IPS DF 19.7 (cell line): ENCODE results near the gene TNFRSF8.
"Not testable (repeated sequence)": the region's sequence is repeated elsewhere in the genome, so short reads cannot be mapped to it uniquely, and the experiment has no call there.

Experiments
- DNase-seq: peaks from one replicate; pipeline ENCODE4 v3.0.0-alpha.2; 2013; ENCODE audit warnings: low read depth, low spot score

Gene TNFRSF8

DNA sequence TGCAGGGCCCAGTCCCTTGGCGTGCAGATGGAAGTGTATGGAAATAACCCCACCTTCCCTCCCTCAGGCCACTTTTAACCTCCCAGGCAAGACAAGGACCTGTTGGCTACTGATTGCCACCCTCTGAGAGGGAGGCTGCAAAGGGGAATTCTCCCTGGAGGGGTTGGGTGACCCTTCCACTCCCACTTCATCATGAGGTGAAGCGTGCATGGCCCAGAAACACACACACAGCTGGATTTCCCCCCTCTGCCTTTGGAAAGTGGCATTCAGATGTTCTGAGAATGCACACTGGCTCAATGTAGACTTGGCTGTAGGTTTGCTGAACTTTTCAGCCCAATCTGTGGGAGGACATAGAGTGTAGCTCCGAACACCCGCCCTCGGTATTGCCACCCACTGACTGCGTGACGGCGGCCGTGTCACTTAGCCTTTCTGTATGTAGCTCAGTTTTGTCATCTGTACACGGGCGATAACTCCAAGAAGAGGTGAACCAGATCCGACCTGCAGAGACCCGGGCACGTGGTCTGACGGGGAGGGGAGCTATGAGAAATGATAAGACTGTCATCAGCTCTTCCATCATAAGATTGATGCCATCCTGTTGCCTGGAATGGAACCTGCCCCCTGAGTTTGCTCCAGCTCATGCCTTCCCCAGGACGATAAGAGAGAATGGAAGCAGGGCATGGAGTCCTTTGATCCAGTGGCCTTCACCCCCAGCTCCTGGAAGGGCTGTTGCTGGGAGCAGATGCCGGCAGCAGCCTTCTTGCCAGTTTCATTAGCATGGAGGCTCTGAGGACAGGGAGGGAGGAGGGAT, 24.5 kb upstream of the TNFRSF8 start:
- no peak for DNase-seq

DNA sequence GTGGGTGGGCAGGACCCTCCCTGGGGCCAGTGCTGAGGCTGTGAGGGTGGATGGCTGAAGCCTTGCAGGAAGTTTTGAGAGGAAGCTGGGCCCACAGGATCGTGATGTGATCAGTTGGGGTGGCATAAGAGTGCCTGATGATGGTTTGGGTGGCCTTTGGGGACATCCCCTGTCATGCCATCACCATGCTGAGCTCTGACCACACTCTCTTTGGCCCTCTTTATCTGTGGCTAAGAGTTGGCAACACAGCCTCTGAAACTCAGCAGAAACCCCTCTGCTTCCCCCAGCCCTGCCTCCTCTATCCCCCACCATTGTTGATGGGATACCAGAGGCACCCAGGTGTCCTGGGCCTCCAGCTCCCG, 24.0 kb upstream of the TNFRSF8 start:
- no peak for DNase-seq

DNA sequence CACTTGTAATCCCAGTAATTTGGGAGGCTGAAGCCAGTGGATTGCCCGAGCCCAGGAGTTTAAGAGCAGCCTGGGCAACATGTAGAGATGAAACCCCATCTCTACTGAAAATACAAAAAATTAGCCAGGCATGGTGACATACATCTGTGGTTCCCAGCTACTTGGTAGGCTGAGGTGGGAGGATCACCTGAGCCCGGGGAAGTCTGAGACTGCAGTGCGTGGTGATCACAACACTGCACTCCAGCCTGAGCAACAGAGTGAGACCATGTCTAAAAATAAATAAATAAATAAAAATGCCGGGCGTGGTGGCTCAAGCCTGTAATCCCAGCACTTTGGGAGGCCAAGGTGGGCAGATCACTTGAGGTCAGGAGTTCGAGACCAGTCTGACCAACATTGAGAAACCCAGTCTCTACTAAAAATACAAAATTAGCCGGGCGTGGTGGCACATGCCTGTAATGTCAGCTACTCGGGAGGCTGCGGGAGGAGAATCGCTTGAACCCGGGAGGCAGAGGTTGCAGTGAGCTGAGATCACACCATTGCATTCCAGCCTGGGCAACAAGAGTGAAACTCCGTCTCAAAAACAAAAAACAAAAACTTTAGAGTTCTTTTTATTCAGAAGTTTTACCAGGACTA, 23.2 kb upstream of the TNFRSF8 start:
- not testable (repeated sequence) for DNase-seq

DNA sequence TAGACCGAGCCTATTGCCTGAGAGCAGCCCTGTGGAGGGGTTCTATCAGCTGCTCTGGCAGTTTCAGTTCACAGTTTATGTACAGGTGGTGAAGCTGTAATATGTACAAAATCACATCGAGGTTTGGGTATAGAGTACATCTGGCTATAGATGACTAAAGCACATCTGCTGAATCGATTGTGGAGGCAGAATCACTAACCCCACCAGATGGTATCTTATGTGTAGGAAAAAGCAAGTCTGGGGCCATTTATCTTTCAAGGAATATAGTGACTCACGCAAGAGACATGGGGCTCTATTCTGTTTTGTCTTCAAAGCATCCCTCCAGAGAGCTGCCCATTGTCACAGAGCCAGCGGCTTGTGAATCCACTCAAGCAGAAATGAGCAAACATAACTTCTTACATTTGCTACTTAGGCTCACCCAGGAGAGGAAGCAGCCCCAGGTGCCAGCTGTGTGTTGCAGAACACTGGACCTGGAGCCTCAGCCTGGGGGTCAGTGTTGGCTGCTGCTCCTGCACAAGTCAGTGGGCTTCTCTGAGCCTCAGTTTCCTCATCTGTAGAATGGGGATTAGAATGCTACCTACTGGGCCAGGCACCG, 22.5 kb upstream of the TNFRSF8 start:
- DNase-seq, result no peak

DNA sequence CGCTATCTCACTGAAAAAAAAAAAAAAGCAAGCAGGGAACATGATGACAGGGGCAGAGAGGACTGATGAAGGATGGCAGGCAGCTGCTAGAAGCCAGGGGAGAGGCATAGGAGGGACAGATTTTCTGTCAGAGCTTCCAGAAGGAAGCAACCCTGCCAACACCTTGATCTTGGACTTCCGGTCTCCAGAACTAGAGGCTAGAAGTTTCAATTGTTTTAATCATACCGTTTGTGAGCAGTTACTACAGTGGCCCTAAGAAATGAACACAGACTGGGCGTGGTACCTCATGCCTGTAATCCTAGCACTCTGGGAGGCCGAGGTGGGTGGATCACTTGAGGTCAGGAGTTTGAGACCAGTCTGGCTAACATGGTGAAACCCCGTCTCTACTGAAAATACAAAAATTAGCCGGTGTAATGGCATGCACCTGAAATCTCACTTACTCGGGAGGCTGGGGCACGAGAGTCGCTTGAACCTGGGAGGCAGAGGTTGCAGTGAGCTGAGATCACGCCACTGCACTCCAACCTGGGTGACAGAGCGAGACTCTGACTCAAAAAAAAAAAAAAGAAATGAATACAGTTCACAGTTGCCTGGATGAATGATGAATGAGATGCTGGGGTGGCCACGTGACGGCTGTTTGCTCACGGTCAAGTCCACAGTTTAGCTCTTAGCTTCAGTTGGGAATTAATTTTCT, 18.8 kb upstream of the TNFRSF8 start:
- DNase-seq, result not testable (repeated sequence)

DNA sequence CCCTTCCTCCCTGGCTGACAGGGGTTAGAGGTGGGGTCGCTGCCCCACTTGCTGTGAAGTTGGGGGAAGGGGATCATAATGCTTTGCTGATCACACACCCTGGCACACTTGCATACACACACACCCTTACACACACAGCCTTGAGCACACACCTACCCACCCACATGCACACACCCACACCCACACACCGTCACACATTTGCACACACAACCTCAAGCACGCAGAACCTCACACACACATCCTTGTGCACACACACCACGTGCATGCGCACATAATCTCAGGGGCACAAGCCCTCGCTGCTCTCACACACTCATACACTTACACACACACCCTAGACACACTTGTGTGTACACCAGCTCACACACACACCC, 16.4 kb upstream of the TNFRSF8 start:
- no peak for DNase-seq

DNA sequence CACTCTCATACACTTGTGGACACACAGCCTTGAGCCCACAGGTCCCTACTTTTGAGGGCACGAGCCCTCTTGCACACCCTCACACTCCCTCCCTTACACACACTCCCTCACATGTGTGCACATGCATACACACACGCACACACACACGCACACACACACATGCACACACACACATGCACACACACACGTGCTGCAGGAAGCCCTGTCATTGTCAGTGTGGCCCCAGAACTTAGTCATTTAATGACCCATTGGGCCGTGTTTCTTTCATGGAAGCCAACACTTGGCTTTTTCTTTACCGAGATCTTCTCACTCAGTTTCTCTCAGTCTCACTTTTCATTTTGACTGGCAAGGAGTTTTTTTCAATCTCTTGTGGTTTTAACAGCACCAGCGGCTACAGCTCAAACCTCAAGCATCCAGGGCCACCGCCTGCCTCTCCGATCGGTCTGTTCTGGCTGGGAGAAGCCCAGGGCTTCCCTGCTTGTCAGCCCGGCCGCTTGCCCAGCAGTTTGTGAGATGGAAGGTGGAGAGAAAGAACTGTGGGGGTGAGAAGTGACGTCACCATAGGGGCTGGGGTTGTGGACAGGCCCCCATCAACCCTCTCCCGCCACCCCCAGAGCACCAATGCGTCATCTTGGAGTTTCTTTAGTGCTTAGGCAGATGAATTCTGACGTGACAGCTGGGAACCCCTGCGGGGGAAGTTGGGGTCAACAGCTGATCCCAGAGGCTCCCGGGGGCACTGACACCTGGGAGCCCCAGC, 15.8 kb upstream of the TNFRSF8 start:
- DNase-seq, result no peak

DNA sequence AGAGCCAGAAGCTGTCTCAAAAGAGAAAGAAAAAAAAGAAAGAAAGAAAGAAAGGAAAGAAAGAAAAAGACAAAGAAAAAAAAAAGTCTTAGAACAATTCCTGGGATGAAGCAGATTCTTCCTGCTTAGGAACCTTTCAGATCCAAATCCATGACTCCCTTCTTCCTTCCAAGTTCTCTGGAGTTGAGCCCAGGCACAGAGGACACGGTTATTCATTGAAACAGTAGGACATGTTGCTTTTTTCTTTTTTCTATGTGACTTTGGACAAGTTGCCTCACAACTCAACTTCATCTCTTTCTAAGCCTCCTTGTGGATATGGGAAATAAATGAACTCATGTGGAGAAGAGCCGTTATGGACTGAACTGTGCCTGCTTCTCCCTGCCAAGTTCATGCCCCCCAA, 14.7 kb upstream of the TNFRSF8 start:
- DNase-seq, result no peak

DNA sequence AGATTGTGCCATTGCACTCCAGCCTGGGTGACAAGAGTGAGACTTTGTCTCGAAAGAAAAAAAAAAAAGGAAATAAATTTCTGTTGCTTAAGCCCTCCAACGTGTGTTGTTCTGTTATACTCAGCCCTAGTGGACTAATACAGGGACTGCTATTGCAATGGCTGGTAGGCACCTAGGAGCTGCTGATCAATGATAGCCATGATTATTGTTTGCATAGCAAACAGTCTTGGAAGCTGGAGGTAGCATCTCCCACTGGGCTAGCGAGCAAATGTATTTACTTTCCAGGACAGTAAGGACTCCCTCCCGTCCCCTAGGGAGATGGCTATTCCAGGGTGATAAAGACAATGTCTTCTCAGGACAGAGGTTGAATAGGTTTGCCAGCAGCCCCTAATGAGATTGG, 13.5 kb upstream of the TNFRSF8 start:
- no peak for DNase-seq

DNA sequence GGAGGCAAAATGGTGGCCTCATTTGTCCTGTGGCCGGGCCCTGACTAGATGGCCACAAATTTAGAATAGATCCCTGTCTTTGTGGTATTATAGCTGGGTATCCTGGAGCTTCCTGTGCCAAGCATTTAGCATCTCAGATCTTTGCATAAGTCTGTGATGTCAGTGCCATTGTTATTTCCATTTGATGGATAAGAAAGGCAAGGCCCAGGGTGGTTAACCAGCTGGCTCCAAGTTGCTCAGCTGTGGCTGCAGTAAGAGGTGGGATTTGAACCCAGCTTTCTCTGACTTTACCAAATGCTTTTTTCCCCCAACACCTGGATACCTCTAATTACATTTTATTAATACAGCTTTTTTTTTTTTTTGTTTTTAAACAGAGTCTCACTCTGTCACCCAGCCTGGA, 11.7 kb upstream of the TNFRSF8 start:
- DNase-seq, result no peak

DNA sequence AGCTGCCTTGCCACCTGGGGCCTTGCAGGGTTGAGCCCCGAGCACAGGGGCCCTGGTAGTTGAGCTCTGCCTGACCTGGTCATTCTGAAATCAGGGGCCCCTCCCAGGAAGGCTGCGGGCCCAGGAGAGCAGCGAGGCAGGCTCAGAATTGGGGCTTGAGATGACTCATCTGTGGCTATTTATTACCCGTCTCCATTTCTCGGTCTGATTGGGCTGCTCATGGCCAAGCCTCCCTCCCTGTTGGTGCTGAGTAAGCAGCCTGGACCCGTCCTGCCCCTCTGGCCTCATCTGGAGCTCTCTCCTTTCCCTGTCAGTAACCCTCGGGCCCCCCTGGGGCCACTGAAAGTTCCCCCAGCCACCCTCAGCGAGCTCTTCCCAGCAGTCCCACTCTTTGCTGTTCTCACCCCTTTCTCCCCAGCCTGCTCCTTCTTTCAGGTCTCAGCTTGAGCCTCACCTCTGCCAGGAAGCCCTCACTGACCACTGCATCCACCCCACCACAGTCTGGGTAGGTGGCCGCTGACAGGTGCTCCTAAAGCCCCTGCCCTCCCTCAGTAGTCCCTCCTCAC, 11.0 kb upstream of the TNFRSF8 start:
- no peak for DNase-seq

DNA sequence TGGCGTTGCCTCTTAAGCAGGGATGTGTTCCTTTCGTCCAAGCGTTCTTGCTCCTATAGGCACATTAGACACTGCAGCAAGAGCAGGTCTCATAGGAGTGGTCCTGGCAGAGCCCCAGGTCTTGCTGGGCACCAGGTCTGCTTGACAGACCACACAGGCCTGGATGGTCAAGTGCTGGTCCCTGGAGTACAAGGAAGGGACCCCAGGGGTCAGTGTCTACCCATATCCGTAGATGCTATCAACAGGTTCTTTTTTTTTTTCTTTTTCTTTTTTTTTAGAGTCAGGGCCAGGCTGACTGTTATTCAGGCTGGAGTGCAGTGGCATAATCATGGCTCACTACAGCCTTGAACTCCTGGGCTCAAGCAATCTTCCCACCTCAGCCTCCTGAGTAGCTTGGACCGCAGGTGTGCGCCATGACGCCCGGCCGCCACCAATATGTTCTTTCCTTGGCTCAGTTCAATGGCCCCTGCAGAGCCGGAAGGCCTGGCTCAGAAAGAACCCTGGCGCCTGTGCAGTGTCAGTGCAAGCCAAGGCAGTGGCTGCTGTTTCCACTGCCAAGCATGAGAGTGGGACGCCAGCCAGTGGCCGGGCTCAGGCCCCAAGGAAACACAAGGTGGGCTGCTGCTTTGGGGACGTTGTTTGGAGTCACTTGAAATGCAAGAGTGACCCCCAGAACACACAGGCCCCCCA, 10.0 kb upstream of the TNFRSF8 start:
- no peak for DNase-seq

DNA sequence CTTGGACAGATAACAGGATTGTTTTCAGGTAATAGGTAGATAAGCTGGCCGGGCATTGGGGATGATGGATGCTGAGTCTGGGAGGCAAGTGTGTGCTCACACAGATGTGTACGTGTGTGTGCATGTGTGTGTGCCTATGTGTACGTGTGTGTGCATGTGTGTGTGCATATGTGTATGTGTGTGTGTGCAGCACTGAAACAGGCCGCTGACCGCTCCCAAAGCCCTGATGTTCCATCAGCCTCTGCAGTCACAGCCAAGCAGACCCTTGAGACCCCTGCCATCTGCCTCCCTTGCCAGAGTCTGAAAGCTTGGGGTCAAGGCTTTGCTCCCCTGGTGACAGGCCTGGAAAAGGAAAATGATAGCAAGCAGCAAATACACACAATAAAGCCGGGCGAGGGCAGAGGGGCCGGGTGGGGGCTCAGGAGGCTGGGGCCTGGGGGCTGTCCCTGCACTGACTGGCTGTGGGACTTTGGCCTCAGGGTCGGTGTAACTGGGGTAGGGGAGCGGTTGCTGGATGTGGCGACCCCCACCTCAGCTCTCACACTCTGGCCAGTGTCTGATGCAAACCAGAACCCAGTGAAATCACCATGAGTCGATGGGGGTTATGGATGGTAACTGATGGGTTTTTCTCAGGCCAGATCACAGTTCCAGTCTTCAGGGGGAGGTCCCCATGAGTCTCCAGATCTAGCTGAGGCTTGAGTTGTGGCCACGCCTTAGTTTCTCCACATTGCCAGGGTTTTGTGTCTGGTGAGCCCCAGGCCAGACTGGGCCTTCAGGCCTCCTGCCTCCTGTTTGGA, 9.2 kb upstream of the TNFRSF8 start:
- no peak for DNase-seq

DNA sequence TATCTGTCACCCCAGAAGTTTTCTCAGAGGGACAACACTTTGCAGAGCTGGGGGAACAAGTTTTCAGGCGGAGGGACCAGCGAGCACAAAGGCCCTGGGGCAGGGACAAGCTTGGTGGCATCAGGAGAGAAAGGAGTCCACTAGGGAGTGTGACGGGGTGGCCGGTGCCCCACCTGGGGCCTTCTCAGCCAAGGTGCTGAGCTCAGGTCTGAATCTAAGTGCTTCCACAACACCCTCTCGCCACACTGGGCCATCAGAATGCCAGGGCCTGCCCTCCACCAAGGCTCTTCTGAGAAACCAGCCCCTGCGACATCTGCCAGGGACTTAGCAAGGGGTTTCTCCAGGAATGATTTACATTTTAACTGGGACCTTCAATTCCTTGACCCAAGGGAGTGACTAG, 7.8 kb upstream of the TNFRSF8 start:
- no peak for DNase-seq

DNA sequence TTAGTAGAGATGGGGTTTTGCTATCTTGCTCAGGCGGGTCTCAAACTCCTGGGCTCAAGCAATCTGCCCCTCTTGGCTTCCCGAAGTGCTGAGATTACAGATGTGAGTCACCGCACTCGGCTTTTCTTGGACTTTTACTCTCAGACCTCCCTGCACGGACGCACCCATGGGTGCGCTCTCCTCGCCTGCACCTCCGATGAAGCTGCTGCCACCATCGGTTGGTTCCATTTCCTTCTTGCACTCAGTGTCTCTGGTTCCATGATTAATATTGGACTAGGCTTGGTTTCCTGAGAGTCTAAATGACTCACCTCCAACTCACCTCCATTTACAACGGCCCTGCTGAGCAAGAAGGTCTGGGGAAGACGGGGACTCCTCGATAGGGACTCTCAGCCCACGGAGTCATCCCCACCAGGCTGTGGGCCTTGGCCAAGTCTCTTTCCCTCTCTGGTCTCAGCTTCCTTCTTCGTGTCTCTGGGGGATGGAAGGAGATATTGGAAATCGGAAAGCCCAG, 6.7 kb upstream of the TNFRSF8 start:
- no peak for DNase-seq

DNA sequence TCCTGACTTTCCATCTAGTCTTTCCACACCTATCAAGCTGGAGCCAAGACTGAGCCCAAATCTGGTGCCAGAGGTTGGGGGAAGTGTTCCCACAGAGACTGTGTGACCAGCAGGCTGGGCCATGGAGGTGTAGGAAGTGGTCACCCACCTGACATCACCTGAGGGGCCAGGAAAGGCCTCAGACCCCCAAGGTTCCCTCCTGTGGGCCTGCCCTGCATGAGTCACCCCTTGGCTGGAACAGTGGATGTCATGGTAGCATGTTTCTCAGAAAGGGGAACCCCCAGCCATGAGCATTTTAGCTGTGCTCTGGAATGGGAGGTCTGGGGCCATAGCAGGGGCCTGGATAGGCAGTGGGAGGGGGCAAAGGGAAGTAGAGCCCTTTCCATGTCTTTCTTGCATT, 5.7 kb upstream of the TNFRSF8 start:
- DNase-seq, result no peak

DNA sequence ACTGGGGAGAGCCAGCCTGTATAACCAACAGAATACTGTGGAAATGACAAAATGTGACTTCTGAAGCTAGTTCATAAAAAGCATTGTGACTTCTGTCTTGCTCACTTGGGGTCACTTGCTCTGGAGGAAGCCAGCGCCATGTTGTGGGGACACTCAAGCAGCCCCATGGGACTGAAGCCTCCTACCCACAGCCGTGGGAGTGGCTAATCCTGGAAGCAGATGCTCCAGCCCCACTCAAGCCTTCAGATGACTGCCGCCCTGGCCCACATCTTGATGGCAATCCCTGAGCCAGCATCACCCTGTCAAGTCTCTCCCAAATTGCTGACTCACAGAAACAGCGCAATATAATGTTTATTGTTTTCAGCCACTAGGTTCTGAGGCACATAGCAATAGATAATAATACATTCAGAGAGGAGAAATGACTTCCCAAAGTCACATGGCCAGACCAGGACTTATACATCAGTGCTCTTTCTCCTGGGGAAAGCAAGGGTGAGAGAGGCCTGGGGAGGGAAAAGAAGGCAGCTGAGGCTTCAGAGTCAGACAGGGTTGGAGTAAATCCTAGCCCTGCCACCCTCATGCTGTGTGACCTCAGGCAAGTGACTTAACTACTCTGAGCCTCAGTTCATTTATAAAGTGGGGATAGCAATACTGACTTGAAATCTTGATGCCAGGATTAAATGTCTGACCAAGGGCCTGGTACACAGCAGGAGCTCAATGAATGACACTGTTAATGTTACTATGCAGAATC, 5.0 kb upstream of the TNFRSF8 start:
- DNase-seq, result no peak

DNA sequence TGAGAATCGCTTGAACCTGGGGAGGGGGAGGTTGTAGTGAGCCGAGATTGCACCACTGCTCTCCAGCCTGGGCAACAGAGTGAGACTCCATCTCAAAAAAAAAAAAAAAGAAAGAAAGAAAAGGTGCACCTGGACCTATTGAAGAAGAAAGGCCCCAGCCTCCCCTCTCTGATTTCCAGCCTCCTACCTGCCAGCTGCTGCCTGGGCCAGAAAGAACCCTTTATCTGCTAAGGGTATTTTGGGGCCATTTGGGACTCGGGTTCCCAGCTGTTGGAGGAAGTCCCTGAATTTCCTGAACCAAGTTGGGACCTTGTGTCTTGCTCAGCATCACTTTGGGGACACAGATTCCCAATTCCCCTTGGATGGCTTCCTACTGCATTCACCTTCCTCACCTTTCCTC, 3.9 kb upstream of the TNFRSF8 start:
- DNase-seq, result no peak
